ENCODE results near the gene FAS.
A peak's percentile ranks its signal among the peaks of the same experiment; 100 is the strongest.
"Not testable (repeated sequence)": the region's sequence is repeated elsewhere in the genome, so short reads cannot be mapped to it uniquely, and the experiment has no call there.

FAS gene

DNA sequence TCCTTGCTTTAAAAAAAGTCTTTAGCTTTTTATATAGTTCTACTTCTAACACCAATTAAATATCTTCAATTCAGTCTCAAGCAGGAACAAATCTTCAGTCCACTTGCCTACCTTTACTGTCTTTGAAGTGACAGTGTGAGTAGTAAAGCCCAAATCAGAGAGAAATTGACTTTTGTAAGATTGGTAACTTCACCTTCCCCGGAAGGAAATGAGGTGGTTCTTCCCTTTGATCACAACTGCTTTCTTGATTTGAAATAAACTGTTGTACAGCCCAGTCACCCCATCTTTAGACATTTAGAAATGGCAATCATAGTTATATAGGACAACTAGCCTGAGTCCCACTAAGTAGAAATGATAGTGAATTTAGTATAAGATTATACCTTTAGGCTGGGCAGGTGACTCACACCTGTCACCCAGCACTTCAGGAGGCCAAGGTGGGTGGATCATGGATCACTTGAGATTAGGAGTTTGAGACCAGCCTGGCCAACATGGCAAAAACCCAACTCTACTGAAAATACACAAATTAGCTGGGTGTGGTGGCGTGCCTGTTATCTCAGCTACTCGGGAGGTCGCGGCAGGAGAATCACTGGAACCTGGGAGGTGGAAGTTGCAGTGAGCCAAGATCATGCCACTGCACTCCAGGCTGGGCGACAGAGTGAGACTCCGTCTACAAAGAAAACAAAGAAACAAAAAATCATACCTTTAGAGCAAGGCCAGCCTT lies 4.7 kb downstream of the FAS start:
- no peak for DNase-seq

DNA sequence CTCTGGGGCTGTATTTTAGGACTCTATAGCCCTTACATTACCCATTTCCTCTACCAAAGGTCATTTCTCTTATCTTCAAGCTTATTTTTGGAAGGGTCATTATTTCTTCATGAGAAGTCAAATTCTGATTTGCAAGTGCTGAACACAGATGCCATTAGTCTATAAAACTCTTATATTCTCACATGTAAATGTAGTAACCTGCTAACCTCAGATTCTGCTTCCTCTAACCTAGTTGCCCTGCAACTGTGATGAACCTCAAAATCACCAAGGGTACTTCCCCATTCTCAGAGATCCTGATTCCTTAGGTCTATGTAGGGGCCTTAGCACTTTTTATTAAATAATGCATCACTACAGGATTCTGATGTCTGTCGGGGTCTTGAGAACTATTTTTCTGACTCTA lies 6.3 kb downstream of the FAS start:
- no peak for DNase-seq

DNA sequence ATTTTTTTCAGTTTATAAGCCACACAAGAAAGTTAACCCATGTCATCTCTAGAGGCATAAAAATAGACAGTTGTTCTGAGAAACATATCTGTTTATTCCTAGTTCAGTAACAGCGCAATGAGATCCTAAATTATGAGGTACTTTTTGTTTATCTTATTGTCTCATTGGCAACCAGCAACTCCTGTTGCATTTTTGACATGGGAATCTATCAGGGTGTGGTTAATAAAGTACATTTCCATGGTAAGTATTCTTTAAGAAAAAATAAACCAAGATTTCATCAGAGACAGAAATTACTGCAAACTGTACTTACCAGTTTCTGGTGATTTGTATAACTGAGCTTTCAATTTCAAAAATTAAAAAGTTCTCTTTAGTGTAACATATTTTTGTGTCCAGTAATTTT lies 9.0 kb downstream of the FAS start:
- DNase-seq: no peak

DNA sequence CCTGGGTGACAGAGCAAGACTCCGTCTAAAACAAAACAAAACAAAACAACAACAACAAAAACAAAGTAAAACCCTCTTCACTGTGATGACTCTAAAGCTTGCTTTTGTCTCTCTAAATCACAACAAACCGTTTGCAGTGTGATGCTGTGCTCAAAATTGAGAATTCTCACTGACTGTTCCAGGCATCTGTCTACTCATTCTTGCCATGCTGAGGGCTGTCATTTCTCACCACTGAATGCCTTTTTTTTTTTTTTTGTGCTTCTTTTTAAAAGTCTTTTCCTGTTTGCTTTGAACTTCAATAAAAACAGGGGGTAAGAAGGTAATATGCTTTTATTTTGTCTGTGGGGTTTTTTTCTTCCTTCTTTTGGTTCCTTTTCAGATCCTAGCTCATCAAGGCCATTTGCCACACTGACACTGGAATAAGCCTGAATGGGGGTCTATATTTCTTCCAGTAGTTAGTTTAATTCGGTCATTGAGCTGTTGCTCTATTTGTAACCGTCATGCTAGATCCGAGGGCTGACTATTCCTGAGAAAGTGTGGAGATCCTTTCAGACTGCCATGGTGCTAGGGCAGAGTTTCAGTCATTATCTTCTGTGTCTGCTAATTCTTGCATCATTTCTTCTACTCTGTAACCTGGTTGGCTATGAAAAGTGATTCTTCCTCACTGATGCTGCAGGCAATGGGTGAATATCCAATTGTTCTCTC lies 10.6 kb downstream of the FAS start:
- DNase-seq: no peak

DNA sequence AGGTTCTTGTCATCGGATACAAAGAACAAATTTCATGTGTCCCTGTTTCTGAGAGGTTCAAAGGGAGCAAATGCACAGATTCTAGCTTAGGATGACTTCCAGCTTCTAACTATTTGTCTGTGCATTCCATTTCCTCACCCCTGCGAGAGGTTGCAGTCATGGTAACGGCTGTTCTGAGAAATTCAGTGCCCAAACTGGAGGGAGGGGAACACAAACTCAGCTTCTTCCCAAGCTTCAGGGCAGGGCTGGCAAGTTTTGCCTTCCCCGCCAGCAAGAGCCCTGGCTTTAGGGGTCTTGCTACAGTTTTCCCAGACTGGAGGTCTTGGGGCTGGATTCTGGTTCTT lies 11.1 kb downstream of the FAS start:
- DNase-seq: no peak

DNA sequence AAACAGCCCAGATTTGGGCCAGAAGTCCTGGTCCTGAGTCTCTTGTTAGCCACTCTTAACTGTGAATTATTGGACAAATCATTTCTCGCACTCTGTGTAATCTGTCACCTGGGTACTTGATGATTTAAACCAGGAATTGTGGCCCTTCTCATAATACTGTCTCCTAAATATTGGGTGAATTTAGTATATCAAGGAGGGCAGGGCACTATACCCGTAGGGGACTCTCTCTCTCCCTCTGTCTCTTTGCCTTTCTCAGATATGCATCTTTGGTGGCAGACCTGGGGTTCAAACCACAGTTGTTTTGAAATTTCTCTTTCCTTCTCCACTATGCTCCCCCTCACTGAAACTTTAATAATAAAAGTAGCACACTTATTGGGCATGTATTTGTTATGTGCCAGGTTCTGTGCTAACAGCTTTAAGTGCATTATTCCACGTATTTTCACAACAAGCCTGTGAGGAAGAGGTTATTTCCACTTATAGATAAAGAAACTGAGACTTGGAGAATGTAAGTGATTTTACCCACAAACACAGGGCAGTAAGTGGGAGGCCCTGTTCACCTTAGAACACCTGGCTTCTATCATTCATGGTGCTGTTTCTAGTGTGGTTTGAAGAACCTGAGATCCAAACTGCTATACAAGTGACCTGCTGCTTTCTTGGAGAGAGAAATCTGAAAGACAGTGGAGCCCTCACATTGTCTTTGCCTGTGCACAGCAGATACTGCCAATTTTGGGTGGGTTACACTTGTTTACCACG lies 11.8 kb downstream of the FAS start:
- no peak for DNase-seq

DNA sequence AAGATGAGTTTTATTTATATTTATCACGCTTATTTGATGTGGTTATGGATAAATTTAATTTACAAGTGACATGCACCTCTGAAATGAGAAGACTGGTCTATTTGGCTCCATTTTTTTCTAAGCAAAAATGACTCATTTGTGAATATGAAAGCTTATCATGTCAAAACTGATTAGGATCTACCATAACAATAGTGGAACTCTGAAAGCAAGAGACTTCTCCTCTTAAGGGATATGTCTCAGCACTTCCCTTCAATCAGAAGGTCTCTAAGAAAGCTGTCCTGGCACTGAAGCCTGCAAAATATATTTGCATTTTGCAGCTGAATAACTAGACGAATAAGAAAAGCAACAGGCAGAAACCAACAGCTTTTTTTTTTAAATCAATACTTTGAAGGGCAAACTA lies 12.7 kb downstream of the FAS start:
- DNase-seq: no peak

DNA sequence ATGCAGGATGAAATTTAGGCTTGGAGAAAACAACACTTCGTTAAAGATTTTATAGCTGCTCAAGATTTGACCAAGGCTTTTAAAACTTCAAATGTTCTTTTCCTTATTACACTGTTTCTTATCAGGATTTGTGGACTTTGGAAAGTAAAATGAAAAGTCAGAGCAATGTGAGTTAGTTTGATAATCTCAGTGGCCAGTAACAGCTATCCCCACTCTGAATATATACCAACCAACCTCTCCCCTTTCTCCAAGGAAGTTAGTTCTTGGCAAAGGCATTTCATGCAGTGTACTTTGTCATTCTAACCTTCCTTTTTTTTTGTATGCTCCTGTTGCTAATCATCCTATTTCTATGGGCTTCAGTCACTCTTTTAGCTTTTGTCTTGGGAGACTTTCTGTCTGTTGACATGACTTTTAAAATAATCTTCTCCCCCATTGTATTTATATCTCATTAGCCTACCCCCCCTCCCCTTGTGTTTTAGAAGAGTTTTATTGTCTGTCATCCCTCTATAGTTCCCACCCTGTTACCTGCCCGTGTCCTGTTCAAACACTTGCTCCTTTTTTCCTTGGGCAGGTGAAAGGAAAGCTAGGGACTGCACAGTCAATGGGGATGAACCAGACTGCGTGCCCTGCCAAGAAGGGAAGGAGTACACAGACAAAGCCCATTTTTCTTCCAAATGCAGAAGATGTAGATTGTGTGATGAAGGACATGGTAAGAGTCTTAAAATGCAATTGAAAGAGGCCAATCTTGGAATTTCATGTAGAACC lies 16.7 kb downstream of the FAS start:
- DNase-seq: no peak

DNA sequence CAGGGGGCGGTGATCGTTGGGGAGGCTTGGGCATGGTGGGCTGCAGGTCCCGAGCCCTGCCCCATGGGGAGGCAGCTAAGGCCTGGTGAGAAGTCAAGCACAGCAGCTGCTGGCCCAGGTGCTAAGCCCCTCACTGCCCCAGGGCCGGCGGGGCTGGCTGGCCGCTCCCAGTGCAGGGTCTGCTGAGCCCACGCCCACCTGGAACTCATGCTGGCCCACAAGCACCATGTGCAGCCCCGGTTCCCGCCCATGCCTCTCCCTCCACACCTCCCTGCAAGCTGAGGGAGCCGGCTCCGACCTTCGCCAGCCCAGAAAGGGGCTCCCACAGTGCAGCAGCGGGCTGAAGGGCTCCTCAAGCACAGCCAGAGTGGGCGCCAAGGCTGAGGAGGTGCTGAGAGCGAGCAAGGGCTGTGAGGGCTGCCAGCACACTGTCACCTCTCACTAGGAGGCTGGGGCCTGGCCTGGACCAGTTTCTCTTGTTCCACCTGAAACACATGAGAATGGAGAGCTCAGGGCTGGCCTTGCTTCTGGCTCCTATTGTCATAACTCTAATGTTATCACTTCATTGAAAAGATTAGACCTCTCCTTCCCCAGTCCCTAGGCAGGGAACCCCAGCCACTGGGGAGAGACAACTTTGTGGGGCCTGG lies 28.2 kb downstream of the FAS start:
- DNase-seq: not testable (repeated sequence)

DNA sequence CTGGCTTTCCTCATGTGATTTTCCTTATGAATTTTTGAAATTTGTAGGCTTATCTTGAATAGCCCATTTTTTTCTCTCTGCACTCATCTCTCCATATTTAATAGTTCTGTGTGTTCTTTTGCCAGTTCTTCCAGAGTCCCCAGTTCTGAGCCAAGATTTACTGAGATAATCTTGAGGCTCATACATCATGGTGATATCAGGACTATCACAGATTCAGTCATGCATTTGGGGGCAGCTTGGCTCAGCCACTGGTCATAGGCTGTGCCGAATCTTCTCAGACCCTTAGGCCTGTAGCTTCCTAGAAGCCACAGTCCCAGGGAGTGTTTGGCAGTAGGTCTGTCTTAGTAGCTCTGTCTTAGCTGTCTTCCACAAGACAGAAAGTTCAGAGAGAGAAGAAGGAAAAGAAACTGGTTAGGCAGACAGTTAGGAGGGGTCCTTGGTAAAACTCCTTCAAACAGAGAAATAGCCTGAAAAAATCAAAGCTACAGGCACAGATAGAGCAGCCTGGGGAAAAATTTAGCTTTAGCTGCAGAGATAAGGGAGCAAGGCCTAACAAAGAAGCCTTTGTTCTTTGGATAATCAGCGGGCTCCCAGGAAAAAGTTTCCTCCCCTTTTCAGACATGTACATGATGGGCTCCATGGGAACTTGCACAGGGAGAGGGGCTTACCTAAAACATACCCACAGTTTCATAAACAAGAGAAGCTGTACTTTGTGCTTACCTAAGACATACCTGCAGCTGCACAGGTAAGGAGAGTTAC lies 29.1 kb downstream of the FAS start:
- no peak for DNase-seq

DNA sequence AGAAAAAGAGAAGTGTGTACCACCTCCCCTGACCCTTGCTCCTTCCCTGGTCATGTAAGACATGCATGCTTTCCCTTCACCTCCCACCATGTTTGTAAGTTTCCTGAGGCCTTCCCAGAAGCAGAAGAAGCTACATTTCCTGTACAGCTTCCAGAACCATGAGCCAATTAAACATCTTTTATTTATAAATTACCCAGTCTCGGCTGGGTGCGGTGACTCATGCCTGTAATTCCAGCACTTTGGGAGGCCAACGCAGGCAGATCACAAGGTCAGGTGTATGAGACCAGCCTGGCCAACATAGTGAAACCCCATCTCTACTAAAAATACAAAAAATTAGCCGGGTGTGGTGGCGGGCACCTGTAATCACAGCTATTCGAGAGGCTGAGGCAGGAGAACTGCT lies 30.9 kb downstream of the FAS start:
- DNase-seq: not testable (repeated sequence)

DNA sequence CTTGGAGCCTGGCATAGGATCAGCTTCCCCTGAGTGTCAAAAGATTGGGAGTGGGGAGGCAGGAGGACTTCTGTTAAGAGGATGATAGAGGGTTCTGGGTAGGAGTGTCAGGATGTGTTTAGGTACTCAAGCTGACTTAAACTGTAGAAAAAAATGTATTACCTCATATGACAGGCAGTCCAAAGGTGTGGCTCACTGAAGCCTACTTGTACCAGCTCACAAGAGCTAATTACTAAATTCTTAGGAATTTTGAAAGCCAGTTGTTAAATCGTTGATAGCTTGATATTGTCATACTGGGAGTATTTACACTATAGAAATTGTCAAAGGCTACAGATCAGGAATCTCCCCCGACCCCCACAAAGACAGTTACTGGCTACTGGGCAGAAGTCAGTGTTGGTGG lies 32.1 kb downstream of the FAS start:
- no peak for DNase-seq

DNA sequence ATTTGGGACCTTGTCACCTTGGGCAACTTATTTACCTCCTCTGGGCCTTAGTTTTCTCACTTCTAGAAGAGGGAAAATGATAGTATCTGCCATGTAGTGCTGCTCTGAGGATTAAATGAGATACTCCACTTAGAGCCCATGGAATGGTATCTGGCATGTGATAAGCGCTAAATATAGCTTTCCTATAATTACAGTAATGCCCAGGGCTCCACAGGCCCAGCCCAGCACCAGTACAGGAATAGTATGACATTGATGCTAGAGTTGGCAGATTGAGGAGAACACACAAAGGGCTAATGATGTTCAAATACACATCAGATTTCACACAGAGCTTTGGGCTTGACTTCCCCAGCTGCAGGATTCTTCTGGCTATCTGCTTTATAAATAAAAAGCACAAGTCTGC lies 34.9 kb downstream of the FAS start:
- DNase-seq: no peak

DNA sequence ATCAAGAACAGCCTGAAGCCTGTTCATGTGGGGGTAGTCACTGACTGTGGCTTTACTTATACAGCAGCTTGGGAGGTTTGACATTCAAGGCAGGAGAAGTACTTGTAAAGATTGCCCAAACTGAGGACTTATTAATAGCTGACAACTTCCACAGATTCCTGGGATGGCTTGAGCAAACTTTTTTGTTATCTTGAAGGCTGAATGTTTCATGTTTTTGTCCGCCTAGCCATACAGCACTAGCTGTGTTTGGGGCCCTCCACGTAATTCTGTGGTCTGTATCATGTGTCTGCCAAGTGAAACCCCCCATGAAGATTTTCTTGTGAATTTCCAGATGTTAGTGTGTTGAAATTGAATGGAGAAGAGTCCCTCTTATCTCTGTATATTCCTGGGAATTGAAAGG lies 38.6 kb downstream of the FAS start:
- DNase-seq: no peak

DNA sequence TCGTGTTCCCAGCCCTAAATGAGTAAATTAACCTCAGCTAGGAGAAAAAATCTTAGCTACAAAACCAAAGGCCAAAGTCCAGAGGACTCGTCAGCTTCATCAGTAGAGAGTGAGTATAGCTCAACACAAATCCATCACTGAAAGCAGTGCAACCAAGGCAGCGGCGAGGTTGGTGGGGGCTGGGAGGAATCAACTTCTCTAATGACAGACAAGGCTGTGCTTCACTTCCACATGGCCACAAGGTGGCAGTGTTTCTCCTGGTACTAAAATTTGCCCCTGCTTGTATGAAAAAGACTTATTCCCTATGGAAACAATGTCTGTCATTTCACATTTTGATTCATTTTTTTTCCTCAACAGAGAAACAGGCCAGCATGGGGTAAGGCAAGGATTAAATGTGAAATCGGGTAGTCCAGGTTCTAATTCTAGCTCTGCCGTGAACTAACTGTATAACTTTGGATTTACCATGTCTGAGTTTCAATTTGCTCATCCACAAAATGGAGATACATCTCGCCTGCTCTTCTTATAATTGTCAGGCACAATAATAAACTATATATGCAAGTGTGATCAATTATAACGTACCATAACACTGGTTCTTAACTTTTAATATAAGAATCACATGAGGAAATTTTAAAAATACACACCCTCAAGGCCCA lies 39.3 kb downstream of the FAS start:
- DNase-seq: peak; percentile 70 to 74

DNA sequence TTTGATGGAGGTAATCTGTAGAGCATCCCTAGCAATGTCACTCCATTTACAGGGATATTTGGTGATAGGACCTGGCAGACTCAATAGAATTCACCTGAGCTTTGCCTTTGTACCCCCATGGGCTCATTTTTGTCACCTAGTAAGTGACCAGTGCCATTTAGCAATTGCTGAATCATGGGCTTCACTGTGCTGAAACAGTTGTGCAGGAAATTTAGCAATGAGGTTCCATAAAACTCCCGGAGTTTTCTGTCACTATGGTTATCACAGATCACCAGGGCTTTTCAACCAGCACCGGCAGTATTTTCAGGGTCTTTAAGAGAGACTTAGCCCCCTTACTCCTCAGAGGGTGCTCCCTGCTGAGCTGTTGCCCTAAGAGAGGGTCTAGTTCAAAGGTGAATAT lies 40.2 kb downstream of the FAS start:
- DNase-seq: no peak

DNA sequence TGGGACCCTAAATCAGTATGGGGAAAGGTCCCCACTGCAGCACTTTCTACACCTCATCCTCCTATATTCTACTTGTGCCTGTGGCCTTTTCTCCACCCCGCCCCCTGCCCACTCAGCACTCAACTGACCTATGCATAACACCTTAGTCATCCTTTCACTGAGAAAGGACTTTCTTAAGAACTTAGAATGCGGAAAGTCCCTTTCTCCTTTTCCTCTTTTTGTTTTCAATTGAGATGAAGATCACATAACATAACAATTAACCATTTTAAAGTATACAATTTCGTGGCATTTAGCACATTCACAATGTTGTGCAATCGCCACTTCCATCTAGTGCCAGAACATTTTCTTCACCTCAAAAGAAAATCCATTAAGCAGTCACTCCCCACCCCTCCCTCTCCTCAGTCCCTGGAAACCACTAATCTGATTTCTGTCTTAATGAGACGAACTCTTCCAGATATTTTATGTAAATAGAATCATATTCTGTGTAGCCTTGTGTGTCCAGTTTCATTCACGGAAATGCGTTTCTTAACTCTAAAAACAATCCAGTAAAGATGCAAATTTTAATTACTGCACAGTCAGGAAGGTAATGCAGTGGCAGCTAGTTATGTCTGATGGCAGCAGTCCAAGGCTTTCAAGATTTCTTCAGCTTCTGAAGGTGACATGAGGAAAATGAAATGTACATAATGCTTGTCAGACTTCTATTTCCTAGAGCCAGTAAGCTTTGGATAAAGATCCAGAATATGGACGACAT lies 41.7 kb downstream of the FAS start:
- peak; percentile 40 to 47 for DNase-seq

DNA sequence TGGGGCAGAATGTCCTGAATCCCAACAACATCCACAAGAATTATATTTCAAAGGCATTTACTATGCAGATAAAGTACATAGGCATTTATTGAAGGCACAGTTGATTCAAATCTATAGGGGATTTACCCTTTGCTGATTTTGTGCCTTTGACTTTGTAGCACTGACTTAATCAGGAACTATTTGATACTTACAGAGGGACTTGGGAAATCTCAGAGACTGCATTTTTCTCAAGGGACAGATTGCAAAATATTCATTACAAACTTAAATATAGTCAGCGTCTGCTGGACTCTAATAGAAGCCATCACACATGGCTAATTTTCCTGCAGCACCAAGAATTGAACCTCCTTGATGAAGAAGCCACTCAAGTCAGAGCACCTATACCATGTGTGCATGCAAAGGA lies 44.9 kb downstream of the FAS start:
- DNase-seq: no peak

DNA sequence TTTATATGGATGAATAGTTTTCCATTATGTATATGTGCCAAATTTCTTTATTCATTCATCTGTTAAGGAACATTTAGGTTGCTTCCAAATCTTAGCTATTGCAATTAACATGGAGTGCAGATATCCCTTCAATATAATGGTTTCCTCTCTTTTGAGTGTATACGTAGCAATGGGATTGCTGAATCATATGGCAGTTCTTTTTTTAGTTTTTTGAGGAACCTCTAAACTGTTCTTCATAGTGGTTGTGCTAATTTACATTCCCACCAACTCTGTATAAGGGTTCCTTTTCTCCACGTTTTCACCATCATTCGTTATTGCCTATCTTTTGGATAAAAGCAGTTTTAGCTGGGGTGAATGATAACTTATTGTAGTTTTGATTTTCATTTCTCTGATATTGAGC lies 46.5 kb downstream of the FAS start:
- no peak for DNase-seq

DNA sequence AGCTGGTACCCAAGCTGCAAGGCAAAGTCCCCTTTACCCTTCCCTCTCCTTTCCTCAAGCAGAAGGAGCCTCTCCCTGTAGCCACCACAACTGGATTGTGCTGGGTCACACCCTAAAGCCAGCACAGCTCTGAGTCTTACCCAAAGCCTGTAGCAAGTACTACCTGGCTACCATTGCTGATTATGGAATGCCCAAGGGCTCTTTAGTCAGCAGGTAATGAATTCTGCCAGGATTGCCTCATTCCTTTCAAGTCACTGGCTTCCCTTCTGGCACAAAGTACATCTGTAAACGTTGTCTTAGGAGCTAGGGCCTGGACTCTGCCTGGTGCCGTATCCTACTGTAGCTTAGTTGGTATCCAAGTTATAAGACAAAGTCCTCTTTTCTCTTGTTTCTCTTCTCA lies 52.0 kb downstream of the FAS start:
- DNase-seq: no peak

DNA sequence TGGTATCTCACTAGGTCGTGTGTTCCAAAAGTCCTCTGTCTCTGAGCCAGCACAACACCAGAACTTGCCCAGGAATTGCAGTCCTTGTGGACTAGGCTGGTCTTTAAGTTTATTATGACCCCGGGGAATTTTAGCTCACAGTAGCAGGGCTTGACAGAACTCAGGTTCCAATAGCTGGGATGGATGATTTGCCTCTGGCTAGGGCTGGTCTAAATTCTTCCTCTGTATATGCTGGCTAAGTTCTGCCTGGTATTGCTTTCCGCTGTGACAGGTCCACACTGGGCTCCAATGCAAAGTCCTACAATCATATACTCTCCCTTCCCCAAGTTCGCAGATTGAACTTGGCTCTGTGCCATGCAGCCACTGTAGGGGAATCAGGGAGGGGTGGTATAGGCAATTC lies 52.5 kb downstream of the FAS start:
- DNase-seq: no peak
